Measurements from ENCODE around the gene PDXP. TPM values are rescaled to one million over a fixed set of nuclear protein-coding genes. Genes with fewer than 3 reads are reported as not detected.

Gene PDXP
- total RNA-seq, 4 donors from 2014 or later = 3.8 to 5.4 (median 4.3) TPM

DNA sequence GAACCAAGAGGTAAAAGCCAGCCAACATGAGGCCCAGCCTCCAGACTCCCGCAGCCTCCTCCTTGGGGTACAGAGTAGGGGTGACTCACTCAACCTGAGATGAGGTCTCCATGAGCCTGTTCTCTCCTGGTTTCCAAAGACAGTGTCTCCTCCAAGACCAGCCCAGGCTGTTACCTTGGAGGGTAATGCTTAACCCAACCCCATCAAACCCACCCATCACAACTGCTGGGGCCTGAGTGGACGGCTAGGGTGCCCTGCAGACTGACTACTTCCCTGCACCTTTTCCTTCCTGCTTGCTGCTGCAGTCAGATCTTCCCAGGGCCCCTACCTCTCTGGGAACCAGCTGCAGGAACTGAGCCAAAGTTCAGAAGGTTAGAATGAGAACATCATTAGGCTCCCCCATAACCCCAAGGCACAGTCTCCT is 22.5 kb downstream of the PDXP start:
- DNase-seq (ENCODE audit: low spot score) (no peak), ATAC-seq (ENCODE audit: low FRiP score) (no peak)

GRCh38 chr22:37681556-37682049 is 23.1 kb downstream of the PDXP start:
- DNase-seq (ENCODE audit: low spot score) (no peak), ATAC-seq (ENCODE audit: low FRiP score) (peak; percentile 18)
- TF ChIP-seq CTCF (IDR thresholded peaks at IDR 0.05) = peak in 1 of 3 donors; percentile 9

More for the DNA sequence above, 22.5 kb downstream of the PDXP start:
- no peak for TF ChIP-seq CTCF (IDR thresholded peaks at IDR 0.05)

GRCh38 chr22:37684803-37685615 is 26.5 kb downstream of the PDXP start:
- ATAC-seq (ENCODE audit: low FRiP score) (no peak), DNase-seq (ENCODE audit: low spot score) (no peak)
- TF ChIP-seq CTCF (IDR thresholded peaks at IDR 0.05) = no peak

GRCh38 chr22:37686002-37686982 is 27.8 kb downstream of the PDXP start, which contains the start of gene NOL12:
TSS of gene NOL12 (plus strand) at chr22:37686343. CDS start at chr22:37686393, 50 bp downstream.
- DNase-seq (ENCODE audit: low spot score) (peak; percentile 38), ATAC-seq (ENCODE audit: low FRiP score) (peak; percentile 69)
- no peak for TF ChIP-seq CTCF (IDR thresholded peaks at IDR 0.05)

- no peak for ATAC-seq (ENCODE audit: low FRiP score)
- TF ChIP-seq CTCF (IDR thresholded peaks at IDR 0.05) = no peak
- no peak for DNase-seq (ENCODE audit: low spot score)
These were observed 31.9 kb downstream of the PDXP start for GRCh38 chr22:37690407-37690806.

DNA sequence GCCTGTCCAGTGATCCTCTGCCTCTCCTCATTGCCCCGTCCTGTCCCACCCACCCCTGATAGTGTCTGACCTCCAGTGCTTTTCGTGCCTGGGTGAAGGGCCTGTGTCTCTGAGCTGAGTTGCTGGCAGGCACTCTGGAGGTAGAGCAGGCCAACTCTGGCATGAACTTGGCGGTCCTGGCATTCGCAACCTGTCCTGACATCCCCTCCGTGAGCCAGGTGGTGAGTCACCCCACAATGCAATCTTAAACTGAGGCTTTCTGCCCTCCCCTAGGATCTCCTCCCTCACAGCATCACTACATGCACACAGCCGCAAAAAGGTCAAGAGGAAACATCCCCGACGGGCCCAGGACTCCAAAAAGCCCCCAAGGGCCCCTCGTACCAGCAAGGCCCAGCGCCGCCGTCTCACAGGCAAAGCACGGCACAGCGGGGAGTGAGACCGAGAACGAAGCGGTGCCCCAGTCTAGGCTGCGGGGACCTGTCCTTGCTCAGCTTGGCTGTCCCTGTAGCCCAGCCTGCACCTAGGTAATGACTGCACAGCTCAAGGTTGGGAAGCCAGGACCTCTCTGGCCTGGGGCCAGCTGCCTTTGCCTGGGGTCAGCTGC is 32.5 kb downstream of the PDXP start:
- peak; percentile 88 for ATAC-seq (ENCODE audit: low FRiP score)
- TF ChIP-seq CTCF (IDR thresholded peaks at IDR 0.05) = no peak
- no peak for DNase-seq (ENCODE audit: low spot score)
